Measurements from ENCODE around the gene DENND6B.
"Not testable (repeated sequence)": the region's sequence is repeated elsewhere in the genome, so short reads cannot be mapped to it uniquely, and the experiment has no call there.

Gene DENND6B

DNA sequence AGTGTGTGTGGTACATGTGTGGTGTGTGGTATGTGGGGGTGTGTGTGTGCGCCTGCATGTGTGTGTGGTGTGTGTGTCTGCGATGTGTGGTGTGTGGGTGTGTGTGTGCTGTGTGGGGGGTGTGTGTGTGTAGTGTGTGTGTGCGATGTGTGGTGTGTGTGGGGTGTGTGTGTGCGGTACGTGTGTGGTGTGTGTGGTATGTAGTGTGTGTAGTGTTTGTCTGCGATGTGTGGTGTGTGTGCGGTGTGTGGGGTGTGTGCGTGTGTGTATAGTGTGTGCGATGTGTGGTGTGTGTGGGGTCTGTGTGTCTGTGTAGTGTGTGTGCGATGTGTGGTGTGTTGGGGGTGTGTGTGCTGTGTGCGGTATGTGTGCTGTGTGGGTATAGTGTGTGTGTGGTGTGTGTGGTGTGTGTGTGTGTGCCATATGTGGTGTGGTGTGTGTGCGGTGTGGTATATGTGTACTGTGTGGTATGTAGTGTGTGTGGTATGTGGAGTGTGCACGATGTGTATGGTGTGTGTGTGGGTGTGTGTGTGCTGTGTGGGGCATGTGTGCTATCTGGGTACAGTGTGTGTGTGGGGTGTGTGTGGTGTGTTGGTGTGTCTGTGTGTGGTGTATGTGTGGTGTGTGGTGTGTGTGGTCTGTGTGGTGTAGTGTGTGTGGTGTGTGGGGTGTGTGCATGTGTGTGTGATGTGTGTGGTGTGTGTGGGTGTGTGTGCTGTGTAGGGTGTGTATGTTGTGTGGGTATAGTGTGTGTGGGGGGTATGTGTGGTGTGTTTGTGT lies 10.6 kb upstream of the DENND6B start:
- no peak overlapping the region for H3K27ac ChIP-seq

GRCh38 chr22:50334433-50334832 lies 7.6 kb upstream of the DENND6B start:
- H3K4me3 ChIP-seq (ENCODE audit: low read depth, low read length); DNase-seq; H3K36me3 ChIP-seq; H3K27ac ChIP-seq; H3K27me3 ChIP-seq (ENCODE audit: insufficient read depth, low read depth, severe bottlenecking); H3K9me3 ChIP-seq (ENCODE audit: severe bottlenecking): not testable (repeated sequence)

More for the DNA sequence above, 10.6 kb upstream of the DENND6B start:
- DNase-seq = no peak
- no peaks in the 10 kb centered on the region for H3K9me3 ChIP-seq (ENCODE audit: severe bottlenecking)
- no peaks in the 10 kb centered on the region for H3K27me3 ChIP-seq (ENCODE audit: insufficient read depth, low read depth, severe bottlenecking)
- no peak for TF ChIP-seq CTCF (IDR thresholded peaks at IDR 0.05; ENCODE audit: low read depth, low read length)
- H3K36me3 ChIP-seq = no peaks in the 10 kb centered on the region
- no peak overlapping the region for H3K4me3 ChIP-seq (ENCODE audit: low read depth, low read length)

DNA sequence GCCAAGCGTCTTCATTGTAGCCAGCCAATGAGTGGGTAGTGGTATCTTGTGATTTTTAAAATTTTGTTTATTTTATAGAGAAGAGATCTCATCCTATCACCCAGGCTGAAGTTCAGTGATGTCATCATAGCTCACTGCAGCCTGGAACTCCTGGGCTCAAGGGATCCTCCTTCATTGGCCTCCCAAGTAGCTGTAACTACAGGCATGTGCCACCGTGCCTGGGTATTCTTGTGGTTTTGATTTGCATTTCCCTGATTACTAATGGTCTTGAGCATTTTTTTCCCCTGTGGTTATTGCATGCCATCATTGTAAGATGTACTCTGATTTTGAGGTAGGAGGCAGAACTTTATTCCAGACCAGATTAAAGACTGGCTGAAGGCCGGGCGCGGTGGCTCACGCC lies 2.4 kb upstream of the DENND6B start:
- no peak overlapping the region for H3K27ac ChIP-seq

DNA sequence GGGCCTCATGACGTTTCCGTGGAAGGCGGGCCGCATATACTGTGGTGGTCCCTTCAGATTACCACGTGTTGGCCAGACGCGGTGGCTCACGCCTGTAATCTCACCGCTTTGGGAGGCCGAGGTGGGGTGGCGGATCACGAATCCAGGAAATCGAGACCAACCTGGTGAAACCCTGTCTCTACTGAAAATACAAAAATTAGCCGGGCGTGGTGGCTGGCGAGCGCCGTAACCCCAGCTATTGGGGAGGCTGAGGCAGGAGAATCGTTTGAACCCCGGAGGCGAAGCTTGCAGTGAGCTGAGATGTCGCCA lies 853 bp upstream of the DENND6B start:
- Histone ChIP-seq H3K27me3 (ENCODE audit: insufficient read depth, low read depth, severe bottlenecking) (no peaks in the 10 kb centered on the region), H3K36me3 (no peaks in the 10 kb centered on the region), H3K27ac (peak overlapping the region; percentile 97), H3K9me3 (ENCODE audit: severe bottlenecking) (no peaks in the 10 kb centered on the region), H3K4me3 (ENCODE audit: low read depth, low read length) (peak overlapping the region; percentile 77)
- DNase-seq = no peak
- TF ChIP-seq CTCF (IDR thresholded peaks at IDR 0.05; ENCODE audit: low read depth, low read length) = no peak

More for the DNA sequence above, 2.4 kb upstream of the DENND6B start:
- no peak for DNase-seq
- H3K4me3 ChIP-seq (ENCODE audit: low read depth, low read length) = no peak overlapping the region
- H3K36me3 ChIP-seq = no peaks in the 10 kb centered on the region
- no peaks in the 10 kb centered on the region for H3K27me3 ChIP-seq (ENCODE audit: insufficient read depth, low read depth, severe bottlenecking)
- H3K9me3 ChIP-seq (ENCODE audit: severe bottlenecking) = no peaks in the 10 kb centered on the region
- no peak for TF ChIP-seq CTCF (IDR thresholded peaks at IDR 0.05; ENCODE audit: low read depth, low read length)

- Histone ChIP-seq H3K36me3 (no peaks in the 10 kb centered on the region), H3K4me3 (ENCODE audit: low read depth, low read length) (peak overlapping the region; percentile 46), H3K27ac (peak overlapping the region; percentile 41), H3K27me3 (ENCODE audit: insufficient read depth, low read depth, severe bottlenecking) (no peaks in the 10 kb centered on the region), H3K9me3 (ENCODE audit: severe bottlenecking) (no peaks in the 10 kb centered on the region)
- TF ChIP-seq CTCF (IDR thresholded peaks at IDR 0.05; ENCODE audit: low read depth, low read length) = no peak
- DNase-seq = no peak
Observed at GRCh38 chr22:50326225-50326955, 422 bp downstream of the DENND6B start.

GRCh38 chr22:50325444-50326224 lies 1.2 kb downstream of the DENND6B start:
- Histone ChIP-seq H3K9me3 (ENCODE audit: severe bottlenecking) (no peaks in the 10 kb centered on the region), H3K4me3 (ENCODE audit: low read depth, low read length) (peak overlapping the region; percentile 46; the same call in 1 of the 2 replicates), H3K27ac (no peak overlapping the region), H3K36me3 (no peaks in the 10 kb centered on the region), H3K27me3 (ENCODE audit: insufficient read depth, low read depth, severe bottlenecking) (no peaks in the 10 kb centered on the region)
- DNase-seq = no peak
- no peak for TF ChIP-seq CTCF (IDR thresholded peaks at IDR 0.05; ENCODE audit: low read depth, low read length)
